SIG-M5 treated with dmso at 0.1 percent for 504 hours (cell line): ENCODE data around the gene MITF.
"Not testable (repeated sequence)": the region's sequence is repeated elsewhere in the genome, so short reads cannot be mapped to it uniquely, and the experiment has no call there.

ENCODE experiments used
- DNase-seq: peaks from one replicate; lab custom pipeline; 2025; ENCODE audit not compliant: unreplicated experiment; lab: John Stamatoyannopoulos, UW

The MITF gene

GRCh38 chr3:69902386-69902785 lies 163.1 kb downstream of the MITF start:
- DNase-seq: no peak

GRCh38 chr3:69906351-69906966 lies 167.2 kb downstream of the MITF start:
- DNase-seq: no peak

GRCh38 chr3:69907554-69907953 lies 168.3 kb downstream of the MITF start:
- no peak for DNase-seq

GRCh38 chr3:69909859-69910258 lies 170.6 kb downstream of the MITF start:
- DNase-seq: not testable (repeated sequence)

GRCh38 chr3:69913422-69913821 lies 174.2 kb downstream of the MITF start:
- DNase-seq: no peak

- DNase-seq: no peak
Measured at GRCh38 chr3:69914395-69914794, 175.1 kb downstream of the MITF start.

- DNase-seq: no peak
Measured at GRCh38 chr3:69915726-69916125, 176.5 kb downstream of the MITF start.

GRCh38 chr3:69920009-69920408 lies 180.7 kb downstream of the MITF start:
- not testable (repeated sequence) for DNase-seq

GRCh38 chr3:69921651-69922050 lies 182.4 kb downstream of the MITF start:
- no peak for DNase-seq

GRCh38 chr3:69922521-69923000 lies 183.3 kb downstream of the MITF start:
- no peak for DNase-seq

- DNase-seq: no peak
Measured at GRCh38 chr3:69925506-69925905, 186.2 kb downstream of the MITF start.

GRCh38 chr3:69926385-69926784 lies 187.1 kb downstream of the MITF start:
- DNase-seq: no peak

GRCh38 chr3:69927571-69927970 lies 188.3 kb downstream of the MITF start:
- DNase-seq: no peak

- DNase-seq: no peak
Measured at GRCh38 chr3:69929019-69929418, 189.8 kb downstream of the MITF start.

- no peak for DNase-seq
Measured at GRCh38 chr3:69930564-69930963, 191.3 kb downstream of the MITF start.

- no peak for DNase-seq
Measured at GRCh38 chr3:69932087-69932486, 192.8 kb downstream of the MITF start.

GRCh38 chr3:69932501-69932900 lies 193.2 kb downstream of the MITF start:
- no peak for DNase-seq

GRCh38 chr3:69934398-69934797 lies 195.1 kb downstream of the MITF start:
- DNase-seq: no peak

GRCh38 chr3:69936266-69936665 lies 197.0 kb downstream of the MITF start:
- DNase-seq: no peak

GRCh38 chr3:69938061-69938460 lies 198.8 kb downstream of the MITF start:
- DNase-seq: no peak

GRCh38 chr3:69938931-69939330 lies 199.7 kb downstream of the MITF start:
- no peak for DNase-seq

GRCh38 chr3:69941037-69941436 lies 201.8 kb downstream of the MITF start:
- no peak for DNase-seq

- DNase-seq: peak; percentile 0
Measured at GRCh38 chr3:69941439-69942176, 202.3 kb downstream of the MITF start.
